ENCODE measurements around the gene SLC2A13. TPM values are rescaled to one million over a fixed set of nuclear protein-coding genes. Genes with fewer than 3 reads are reported as not detected.
"Not testable (repeated sequence)": the region's sequence is repeated elsewhere in the genome, so short reads cannot be mapped to it uniquely, and the experiment has no call there.

SLC2A13 gene
- polyA plus RNA-seq, 1 experiment: 3.1 TPM

DNA sequence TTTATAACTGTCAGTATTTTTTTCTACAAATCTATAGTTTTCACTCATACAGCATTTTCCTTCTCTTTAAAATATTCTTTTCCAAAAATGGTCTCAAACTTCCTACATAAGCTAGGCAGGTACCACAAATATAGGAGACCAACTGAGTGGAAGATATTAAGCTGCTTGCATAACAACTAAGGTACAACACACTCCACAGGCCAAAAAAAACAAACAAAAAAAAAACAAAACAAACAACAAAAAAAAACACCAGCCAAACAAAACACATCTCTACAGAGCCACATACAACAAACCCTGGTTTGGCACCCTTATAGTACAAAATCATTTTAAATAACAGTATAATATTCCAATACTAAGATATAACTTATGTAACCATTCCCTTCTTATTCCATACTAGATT is 50.1 kb downstream of the SLC2A13 start:
- Histone ChIP-seq H3K27me3 (ENCODE audit: control insufficient read depth, insufficient read depth, low read length) (no peaks in the 10 kb centered on the region), H3K9me3 (ENCODE audit: control insufficient read depth, insufficient read depth, low read length) (no peaks in the 10 kb centered on the region), H3K27ac (ENCODE audit: low read depth, low read length) (no peak overlapping the region), H3K4me3 (ENCODE audit: low read depth, low read length) (no peak overlapping the region)
- CTCF ChIA-PET: no interaction called here
- no peak for TF ChIP-seq CTCF (IDR thresholded peaks at IDR 0.05; ENCODE audit: low read depth, low read length)
- no peak for DNase-seq (ENCODE audit: low read depth, low spot score)
- POLR2A ChIA-PET: interaction anchor here (1.1 kb wide), 1 partner anchor 50 kb away, joined by 4 read pairs; the partner anchor contains the start of gene SLC2A13

- DNase-seq (ENCODE audit: low read depth, low spot score): no peak
- Histone ChIP-seq H3K4me3 (ENCODE audit: low read depth, low read length) (no peak overlapping the region), H3K9me3 (ENCODE audit: control insufficient read depth, insufficient read depth, low read length) (no peaks in the 10 kb centered on the region), H3K27ac (ENCODE audit: low read depth, low read length) (no peak overlapping the region), H3K27me3 (ENCODE audit: control insufficient read depth, insufficient read depth, low read length) (no peaks in the 10 kb centered on the region)
- ChIA-PET POLR2A (interaction anchor here (1.1 kb wide), 1 partner anchor 51 kb away, joined by 4 read pairs; the partner anchor contains the start of gene SLC2A13), CTCF (no interaction called here)
- no peak for TF ChIP-seq CTCF (IDR thresholded peaks at IDR 0.05; ENCODE audit: low read depth, low read length)
Observed at GRCh38 chr12:40055228-40055579, 50.7 kb downstream of the SLC2A13 start.

DNA sequence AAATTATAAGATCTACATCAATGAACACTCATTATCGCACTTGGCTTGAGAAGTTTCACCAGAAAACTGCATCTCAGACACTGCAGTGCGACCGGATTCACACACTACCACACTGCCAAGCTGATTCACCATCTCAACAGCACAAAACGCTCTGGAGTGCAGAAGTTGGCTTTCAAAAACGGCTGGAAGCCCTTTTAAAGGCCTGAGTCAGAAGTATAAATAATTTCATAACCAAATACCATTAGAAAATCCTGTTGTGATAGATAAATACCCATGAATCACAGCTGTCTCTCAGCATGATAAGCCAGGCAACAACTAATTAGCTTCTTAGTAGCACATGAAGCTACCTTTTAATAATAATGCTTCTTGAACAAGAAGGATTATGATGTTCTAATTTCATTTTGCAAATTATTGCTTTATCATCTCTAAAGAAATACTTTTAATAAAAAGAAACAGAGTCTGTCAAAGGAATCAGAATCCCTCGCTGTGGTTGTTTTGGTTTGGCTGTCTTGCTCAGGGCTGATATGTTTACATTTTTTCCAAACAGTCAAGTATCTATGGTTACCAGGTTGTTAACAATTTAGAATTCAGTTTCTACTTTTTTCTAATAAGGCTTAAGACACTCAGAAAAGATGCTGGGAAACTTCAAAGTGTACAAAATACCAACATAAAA is 51.2 kb downstream of the SLC2A13 start:
- H3K27me3 ChIP-seq (ENCODE audit: control insufficient read depth, insufficient read depth, low read length): no peaks in the 10 kb centered on the region
- no peak overlapping the region for H3K4me3 ChIP-seq (ENCODE audit: low read depth, low read length)
- TF ChIP-seq CTCF (IDR thresholded peaks at IDR 0.05; ENCODE audit: low read depth, low read length): no peak
- peak; percentile 15 for DNase-seq (ENCODE audit: low read depth, low spot score)
- no peaks in the 10 kb centered on the region for H3K9me3 ChIP-seq (ENCODE audit: control insufficient read depth, insufficient read depth, low read length)
- ChIA-PET POLR2A (interaction anchor here (1.1 kb wide), 1 partner anchor 51 kb away, joined by 4 read pairs; the partner anchor contains the start of gene SLC2A13), CTCF (interaction anchor here (1.0 to 1.8 kb wide), 5 partner anchors 43 to 64 kb away, joined by 3 to 16 read pairs (median 5); no protein-coding TSS in a partner anchor)
- no peak overlapping the region for H3K27ac ChIP-seq (ENCODE audit: low read depth, low read length)

- CTCF ChIA-PET: interaction anchor here (3.3 kb wide), 1 partner anchor 38 kb away, joined by 18 read pairs; no protein-coding TSS in a partner anchor
- POLR2A ChIA-PET: no interaction called here
- DNase-seq (ENCODE audit: low read depth, low spot score): no peak
Observed at GRCh38 chr12:40049268-40049667, 56.6 kb downstream of the SLC2A13 start.

GRCh38 chr12:40047002-40047401 is 58.9 kb downstream of the SLC2A13 start:
- CTCF ChIA-PET: interaction anchor here (0.5 kb wide), 1 partner anchor 55 kb away, joined by 3 read pairs; no protein-coding TSS in a partner anchor
- not testable (repeated sequence) for H3K9me3 ChIP-seq (ENCODE audit: control insufficient read depth, insufficient read depth, low read length)

More at GRCh38 chr12:40049268-40049667, 56.6 kb downstream of the SLC2A13 start:
- no peaks in the 10 kb centered on the region for H3K9me3 ChIP-seq (ENCODE audit: control insufficient read depth, insufficient read depth, low read length)
- H3K4me3 ChIP-seq (ENCODE audit: low read depth, low read length): no peak overlapping the region
- H3K27me3 ChIP-seq (ENCODE audit: control insufficient read depth, insufficient read depth, low read length): no peaks in the 10 kb centered on the region
- no peak for TF ChIP-seq CTCF (IDR thresholded peaks at IDR 0.05; ENCODE audit: low read depth, low read length)
- H3K27ac ChIP-seq (ENCODE audit: low read depth, low read length): no peak overlapping the region

More at GRCh38 chr12:40047002-40047401, 58.9 kb downstream of the SLC2A13 start:
- H3K27me3 ChIP-seq (ENCODE audit: control insufficient read depth, insufficient read depth, low read length); POLR2A ChIA-PET; H3K27ac ChIP-seq (ENCODE audit: low read depth, low read length); H3K4me3 ChIP-seq (ENCODE audit: low read depth, low read length); DNase-seq (ENCODE audit: low read depth, low spot score): not testable (repeated sequence)

Data from AG04450 (cell line).